GM19043 (cell line): ENCODE measurements around the gene CABS1.

Source experiments
- ATAC-seq: cut with Tn5 transposase; IDR thresholded peaks from one replicate; pipeline ENCODE4 v1.9.1; 2021; ENCODE audit warnings: low read depth; ENCODE audit not compliant: unreplicated experiment

The CABS1 gene

DNA sequence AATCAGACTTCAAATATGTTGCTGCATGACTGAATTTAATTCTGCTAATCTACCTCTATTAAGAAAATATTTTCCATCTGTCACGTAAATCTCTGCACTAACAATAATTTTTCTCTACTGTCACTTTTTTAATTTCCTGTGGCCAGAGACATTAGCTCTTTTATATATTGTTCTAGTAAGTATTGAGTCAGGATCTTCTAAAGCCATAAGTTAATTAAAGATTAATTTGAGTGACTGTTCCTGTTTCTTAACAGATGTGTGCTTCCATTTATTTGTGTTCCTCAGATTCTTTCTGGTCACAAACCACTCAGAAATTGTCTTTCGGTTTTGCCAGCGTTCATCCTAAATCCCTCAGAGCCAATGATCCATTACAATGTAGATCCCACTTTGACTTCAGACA is 45.8 kb downstream of the CABS1 start:
- no peak for ATAC-seq

DNA sequence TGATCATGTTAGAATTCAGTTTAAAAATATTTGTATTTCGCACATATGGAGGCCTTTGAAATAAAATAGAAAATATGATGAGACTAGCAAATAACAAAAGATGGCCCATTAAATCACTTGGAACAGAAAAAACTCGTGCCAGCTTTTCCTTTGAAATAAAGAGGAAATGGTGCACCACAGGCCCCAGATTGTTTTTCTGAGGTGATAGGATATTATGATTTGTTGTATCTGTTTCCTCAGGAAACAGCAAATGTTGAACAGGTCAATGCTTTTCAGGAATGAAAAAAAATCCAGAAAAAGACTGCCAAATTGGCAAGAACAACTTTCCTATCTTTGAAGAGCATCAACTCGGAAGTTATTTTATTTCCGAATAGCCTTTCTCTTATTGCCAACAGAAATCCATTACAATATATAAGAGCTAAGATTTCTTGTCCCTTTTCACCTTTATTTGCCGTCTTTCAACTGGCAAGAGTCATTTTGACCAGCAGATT is 48.0 kb downstream of the CABS1 start, which contains the start of gene SMR3B:
Gene SMR3B, plus strand, starts transcription at position 441 of the 491 bp plus-strand sequence. CDS start 1,380 bp downstream, outside the sequence.
- ATAC-seq: no peak
